HG02610 (cell line): Measurements from ENCODE around the gene MYO18B.

ENCODE experiments used
- ATAC-seq: cut with Tn5 transposase; IDR thresholded peaks from one replicate; pipeline ENCODE4 v1.9.1; 2021; ENCODE audit warnings: mild to moderate bottlenecking, moderate library complexity; ENCODE audit not compliant: unreplicated experiment

MYO18B gene

DNA sequence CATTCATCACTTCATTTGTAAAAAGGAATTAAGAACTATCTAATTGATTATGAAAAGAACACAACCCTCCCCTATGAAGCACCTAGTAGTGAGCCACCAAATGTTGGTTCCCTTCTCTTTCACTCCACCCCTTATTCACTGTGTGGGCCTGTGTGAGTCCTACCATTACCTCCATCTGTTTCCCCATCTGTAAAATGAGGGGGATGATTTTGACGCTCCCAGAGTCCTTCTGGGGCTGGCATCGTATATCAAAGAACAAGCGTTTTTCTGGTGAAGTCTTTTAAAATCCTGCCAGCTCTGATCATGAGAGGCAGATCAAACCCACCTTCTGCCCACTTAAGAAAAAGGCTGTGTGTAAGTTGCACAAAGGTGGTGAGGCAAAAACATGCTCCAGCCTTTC, 330.6 kb downstream of the MYO18B start:
- no peak for ATAC-seq

DNA sequence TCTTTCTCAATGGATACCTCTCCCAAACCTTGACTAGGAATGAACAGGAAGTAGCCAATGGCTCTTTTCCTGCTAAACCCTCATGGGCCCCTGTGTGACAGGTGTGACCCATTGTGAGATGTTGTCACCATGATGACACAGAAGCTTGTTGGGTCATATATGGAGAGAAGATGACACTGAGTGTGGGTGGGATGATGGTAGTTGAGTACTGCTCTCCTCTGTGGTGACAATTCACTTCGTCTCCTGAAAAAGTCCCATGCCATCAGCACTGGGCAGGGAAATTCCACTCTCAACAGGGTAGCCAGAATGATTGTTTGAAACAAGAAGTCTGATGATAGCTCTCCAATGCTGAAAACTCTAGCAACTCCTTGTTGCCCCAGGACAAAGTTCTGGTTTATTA, 333.3 kb downstream of the MYO18B start:
- ATAC-seq, result no peak

DNA sequence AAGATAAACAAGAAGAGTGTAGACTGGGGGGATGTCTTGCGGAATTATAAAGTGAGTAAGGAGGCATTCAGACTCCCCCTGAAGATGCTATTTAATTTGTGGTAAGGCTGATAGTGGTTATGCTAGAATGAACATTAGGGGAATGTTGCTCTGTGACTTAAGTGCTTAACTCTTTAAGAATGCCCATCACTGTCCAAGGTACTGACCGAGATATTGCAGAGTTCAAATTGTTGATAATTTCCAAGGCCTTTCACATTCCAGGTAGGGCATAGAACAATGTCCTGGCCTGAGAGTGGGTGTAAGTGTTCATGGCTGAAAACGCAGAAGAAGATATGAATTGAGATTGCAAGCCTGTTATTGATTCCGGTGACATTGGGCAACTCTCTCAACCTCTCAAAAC, 337.0 kb downstream of the MYO18B start:
- no peak for ATAC-seq
